Kidney epithelial cell (primary cell): ENCODE measurements around the gene GRB10. TPM values are rescaled to one million over a fixed set of nuclear protein-coding genes. Genes with fewer than 3 reads are reported as not detected.

Experiments used
- DNase-seq: peaks from one replicate; pipeline ENCODE4 v3.0.0-alpha.2; 2010; ENCODE audit warnings: low read depth
- H3K27me3 ChIP-seq: 2 replicates; pipeline ENCODE4 v1.6.0; 2011; ENCODE audit warnings: low read length; ENCODE audit not compliant: control insufficient read depth, insufficient read depth
- H3K36me3 ChIP-seq: 2 replicates; pipeline ENCODE4 v1.5.1; 2011; ENCODE audit warnings: low read length; ENCODE audit not compliant: control insufficient read depth, insufficient read depth
- H3K4me3 ChIP-seq: 2 replicates; pipeline ENCODE4 v1.5.1; 2011; ENCODE audit warnings: low read depth, mild to moderate bottlenecking, control low read depth, low read length
- total RNA-seq: library from RNA; depleted of rRNA; stranded (reverse); fragments of >200 nt; gene quantifications from 2 replicates; pipeline ENCODE4 v1.2.3, GENCODE V29; 2015
- TF ChIP-seq, protein P1 (sequence below): IDR thresholded peaks from 2 replicates; pipeline ENCODE4 v1.5.1; 2011; ENCODE audit warnings: mild to moderate bottlenecking, moderate library complexity, low read length, control low read depth, inconsistent platforms; ENCODE audit not compliant: insufficient read depth, poor library complexity, severe bottlenecking

The GRB10 gene
- total RNA-seq, 1 donor from 2014 or later: 86.3 TPM

DNA sequence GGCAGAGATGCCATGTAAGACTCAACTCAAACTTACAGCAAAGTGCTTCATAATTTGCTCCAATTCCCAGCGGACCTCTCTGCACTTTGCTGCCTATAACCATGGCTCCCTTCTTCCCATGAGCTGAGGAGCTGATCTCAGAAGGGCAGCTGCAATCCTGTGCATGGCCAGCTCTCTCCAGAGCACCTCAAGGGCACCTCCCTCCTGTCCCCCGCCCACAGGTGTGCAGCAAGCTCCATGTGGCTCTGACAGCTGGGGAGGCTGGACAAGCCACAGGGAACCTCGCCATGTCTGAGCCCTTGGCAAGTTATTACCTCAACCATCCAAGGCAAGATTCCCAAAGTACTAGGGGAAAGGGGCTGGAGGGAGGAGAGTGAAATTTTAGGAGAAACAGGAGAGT, 156.4 kb downstream of the GRB10 start:
- Histone ChIP-seq H3K27me3 (no peaks in the 10 kb centered on the region), H3K36me3 (no peaks in the 10 kb centered on the region), H3K4me3 (no peak overlapping the region)
- TF ChIP-seq, protein P1, sequence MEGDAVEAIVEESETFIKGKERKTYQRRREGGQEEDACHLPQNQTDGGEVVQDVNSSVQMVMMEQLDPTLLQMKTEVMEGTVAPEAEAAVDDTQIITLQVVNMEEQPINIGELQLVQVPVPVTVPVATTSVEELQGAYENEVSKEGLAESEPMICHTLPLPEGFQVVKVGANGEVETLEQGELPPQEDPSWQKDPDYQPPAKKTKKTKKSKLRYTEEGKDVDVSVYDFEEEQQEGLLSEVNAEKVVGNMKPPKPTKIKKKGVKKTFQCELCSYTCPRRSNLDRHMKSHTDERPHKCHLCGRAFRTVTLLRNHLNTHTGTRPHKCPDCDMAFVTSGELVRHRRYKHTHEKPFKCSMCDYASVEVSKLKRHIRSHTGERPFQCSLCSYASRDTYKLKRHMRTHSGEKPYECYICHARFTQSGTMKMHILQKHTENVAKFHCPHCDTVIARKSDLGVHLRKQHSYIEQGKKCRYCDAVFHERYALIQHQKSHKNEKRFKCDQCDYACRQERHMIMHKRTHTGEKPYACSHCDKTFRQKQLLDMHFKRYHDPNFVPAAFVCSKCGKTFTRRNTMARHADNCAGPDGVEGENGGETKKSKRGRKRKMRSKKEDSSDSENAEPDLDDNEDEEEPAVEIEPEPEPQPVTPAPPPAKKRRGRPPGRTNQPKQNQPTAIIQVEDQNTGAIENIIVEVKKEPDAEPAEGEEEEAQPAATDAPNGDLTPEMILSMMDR: no peak
- no peak for DNase-seq

DNA sequence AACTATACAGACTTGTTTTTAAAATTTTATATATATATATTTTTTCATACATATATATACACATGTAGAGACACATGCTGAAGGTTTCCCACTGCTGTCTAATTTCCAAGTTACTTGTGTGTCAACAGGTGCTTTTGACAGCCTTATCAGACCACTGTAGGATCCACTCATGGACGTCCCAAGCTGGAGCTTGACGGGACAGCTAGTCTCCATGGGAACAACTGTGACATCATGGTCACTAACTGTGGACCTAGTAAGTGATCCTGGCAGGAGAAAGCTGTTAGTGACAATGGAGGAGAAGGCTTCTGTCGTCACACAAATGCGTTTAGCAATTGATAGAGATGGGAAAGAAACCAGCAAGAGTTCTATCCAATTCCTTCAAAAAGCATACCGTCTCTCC, 157.3 kb downstream of the GRB10 start:
- TF ChIP-seq, protein P1: no peak
- H3K27me3 ChIP-seq: no peaks in the 10 kb centered on the region
- H3K4me3 ChIP-seq: no peak overlapping the region
- H3K36me3 ChIP-seq: no peaks in the 10 kb centered on the region
- no peak for DNase-seq

GRCh38 chr7:50622821-50623220, 159.9 kb downstream of the GRB10 start:
- no peaks in the 10 kb centered on the region for H3K27me3 ChIP-seq
- TF ChIP-seq, protein P1: no peak
- no peak overlapping the region for H3K4me3 ChIP-seq
- DNase-seq: no peak
- no peaks in the 10 kb centered on the region for H3K36me3 ChIP-seq

- TF ChIP-seq, protein P1: no peak
- Histone ChIP-seq H3K4me3 (no peak overlapping the region), H3K36me3 (no peaks in the 10 kb centered on the region), H3K27me3 (no peaks in the 10 kb centered on the region)
- DNase-seq: no peak
Observed at GRCh38 chr7:50621973-50622490, 160.7 kb downstream of the GRB10 start.

DNA sequence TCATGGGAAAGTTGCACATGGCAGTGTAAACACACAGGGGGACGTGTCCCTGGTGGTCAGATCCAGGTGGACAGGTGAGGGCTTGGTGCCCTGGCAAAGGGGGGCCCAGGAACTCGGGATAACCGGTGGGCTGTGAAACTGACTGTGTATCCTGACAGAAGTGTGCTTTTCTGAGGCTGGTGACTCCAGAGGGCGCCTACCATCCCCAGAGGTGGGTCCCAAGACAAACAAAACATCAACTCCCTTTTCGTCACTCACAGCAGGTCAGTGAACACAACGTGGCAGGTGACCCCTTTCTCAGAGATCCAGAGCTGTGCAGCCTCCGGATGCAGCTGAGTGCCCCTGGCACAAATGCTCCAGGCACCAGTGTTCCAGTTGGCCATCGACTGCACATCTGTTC, 161.5 kb downstream of the GRB10 start:
- TF ChIP-seq, protein P1: no peak
- DNase-seq: no peak
- no peak overlapping the region for H3K4me3 ChIP-seq
- no peaks in the 10 kb centered on the region for H3K36me3 ChIP-seq
- H3K27me3 ChIP-seq: no peaks in the 10 kb centered on the region

- TF ChIP-seq, protein P1: no peak
- H3K36me3 ChIP-seq: no peaks in the 10 kb centered on the region
- H3K4me3 ChIP-seq: no peak overlapping the region
- no peak for DNase-seq
- no peaks in the 10 kb centered on the region for H3K27me3 ChIP-seq
Observed at GRCh38 chr7:50620433-50620832, 162.3 kb downstream of the GRB10 start.
